Esophagus muscularis mucosa (tissue), 4 donors: ENCODE results near the gene PLIN1. TPM values are rescaled to one million over a fixed set of nuclear protein-coding genes. Genes with fewer than 3 reads are reported as not detected.
A peak's percentile ranks its signal among the peaks of the same experiment; 100 is the strongest.

Experiments
- DNase-seq: peaks from one replicate; pipeline ENCODE4 v3.0.0-alpha.2; 2017; ENCODE audit errors: extremely low spot score
- H3K27ac ChIP-seq, 4 donors: fragments of 200-600 bp; sonication (generic); replicated peaks in 1 of 4; 1 replicate in 3 of 4; 2 replicates in 1 of 4; pipeline ENCODE4 v1.5.1; 2016 to 2019; ENCODE audit warnings: mild to moderate bottlenecking in 1 of 4
- H3K27me3 ChIP-seq, 4 donors: fragments of 200-600 bp; sonication (generic); one replicate each; pipeline versions ENCODE4 v1.5.1 to v1.6.0; 2016 to 2019
- H3K36me3 ChIP-seq, 4 donors: fragments of 200-600 bp; sonication (generic); one replicate each; pipeline ENCODE4 v1.5.1; 2016 to 2019
- H3K4me1 ChIP-seq, 4 donors: fragments of 200-600 bp; sonication (generic); one replicate each; pipeline ENCODE4 v1.5.1; 2016 to 2019
- H3K4me3 ChIP-seq, 4 donors: fragments of 200-600 bp; sonication (generic); 1 replicate in 2 of 4; 2 replicates in 2 of 4; pipeline ENCODE4 v1.5.1; 2016 to 2019; ENCODE audit warnings: mild to moderate bottlenecking in 4 of 4, moderate library complexity in 1 of 4
- H3K9me3 ChIP-seq, 4 donors: fragments of 200-600 bp; sonication (generic); 1 replicate in 3 of 4; 2 replicates in 1 of 4; pipeline ENCODE4 v1.5.1; 2016 to 2019
- EP300 ChIP-seq: sonication (generic); formaldehyde crosslinking; IDR thresholded peaks from one replicate; pipeline ENCODE4 v1.6.1; 2017; ENCODE audit warnings: antibody characterized with exemption
- POLR2A ChIP-seq: fragments of 450-650 bp; IDR thresholded peaks from one replicate; pipeline ENCODE4 v1.6.1; 2017; ENCODE audit warnings: antibody characterized with exemption, moderate library complexity, mild to moderate bottlenecking, low read depth
- POLR2AphosphoS5 ChIP-seq, 2 donors: sonication (generic); formaldehyde crosslinking; IDR thresholded peaks; one replicate each; pipeline ENCODE4 v1.6.1; 2017; ENCODE audit warnings: antibody characterized with exemption in 2 of 2
- WGBS: methylation state at CpG from one replicate; pipeline ENCODE4 v1.1.5; 2018; 5-methylcytosine and 5-hydroxymethylcytosine counted together
- intact Hi-C: fragments of 100-400 bp; cut with DNase I; formaldehyde crosslinking; loops from one replicate; pipeline ENCODE4 v1.15.1; 2023
- total RNA-seq, 4 donors: library from RNA; depleted of rRNA; stranded (reverse); fragments of >200 nt; gene quantifications; one replicate each; pipeline versions ENCODE4 v1.1.0 to v1.2.1, GENCODE V29; 2016
- TF ChIP-seq, protein P1 (sequence below), 3 experiments: fragments of 200-600 bp in 2 of 3; fragments of 450-650 bp in 1 of 3; sonication (generic) in 2 of 3; IDR thresholded peaks; one replicate each; pipeline ENCODE4 v1.5.1; 2017 to 2019; ENCODE audit warnings: antibody characterized with exemption in 3 of 3, mild to moderate bottlenecking in 2 of 3, moderate library complexity in 1 of 3

Gene PLIN1
- total RNA-seq, 4 donors from 2014 or later = 0.99 to 5.8 (median 2.8) TPM

DNA sequence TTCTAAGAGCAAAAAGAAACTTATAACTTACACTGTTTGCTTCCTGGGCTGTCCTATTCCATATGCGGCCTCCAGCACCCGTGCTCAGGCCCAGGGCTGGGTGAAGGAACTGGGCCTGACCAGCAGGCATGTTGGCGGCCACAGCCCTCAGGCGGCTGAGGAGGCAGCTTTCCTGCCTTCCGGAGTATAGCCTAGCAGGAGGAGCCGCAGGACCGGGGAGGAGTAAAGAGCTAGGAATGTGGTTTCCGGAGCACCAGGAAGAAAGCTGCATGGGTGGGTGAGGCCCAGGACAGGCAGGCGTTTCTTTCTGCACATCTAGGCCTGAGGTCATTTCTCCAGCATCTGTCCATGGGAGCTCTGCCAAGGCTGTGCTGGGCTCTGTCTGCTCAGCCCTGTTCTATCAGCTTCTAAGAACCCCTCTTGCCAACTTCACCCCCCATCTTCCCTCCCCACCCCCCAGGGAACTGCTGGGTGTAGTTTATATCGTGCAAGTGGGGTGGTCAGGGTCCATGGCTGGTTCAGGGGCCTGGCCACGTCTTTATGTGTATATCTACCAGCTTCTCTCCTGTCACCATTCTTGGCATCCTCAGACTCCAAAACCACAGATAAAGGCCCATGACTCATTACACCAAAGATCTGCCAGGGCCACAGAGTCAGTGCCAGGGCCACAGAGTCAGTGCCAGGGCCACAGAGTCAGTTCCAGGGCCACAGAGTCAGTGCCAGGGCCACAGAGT, 16.1 kb downstream of the PLIN1 start:
- H3K9me3 ChIP-seq = no peaks in the 10 kb centered on the region
- intact Hi-C loops = no loop called here
- DNase-seq = no peak
- peaks cover 22 to 31% (median 23%) of the 10 kb centered on the region in 4 donors for H3K4me1 ChIP-seq
- H3K27ac ChIP-seq = peak overlapping the region; percentile 39 to 69 (median 48)
- TF ChIP-seq POLR2AphosphoS5 (IDR thresholded peaks at IDR 0.05) (peak in 1 of 2 donors; percentile 34), EP300 (no peak)
- WGBS = 50% methylated on average over 7 of the region's 11 CpGs
- H3K36me3 ChIP-seq = no peaks in the 10 kb centered on the region
- peak overlapping the region in 1 of 4 donors; percentile 21 for H3K4me3 ChIP-seq
- H3K27me3 ChIP-seq = no peaks in the 10 kb centered on the region

DNA sequence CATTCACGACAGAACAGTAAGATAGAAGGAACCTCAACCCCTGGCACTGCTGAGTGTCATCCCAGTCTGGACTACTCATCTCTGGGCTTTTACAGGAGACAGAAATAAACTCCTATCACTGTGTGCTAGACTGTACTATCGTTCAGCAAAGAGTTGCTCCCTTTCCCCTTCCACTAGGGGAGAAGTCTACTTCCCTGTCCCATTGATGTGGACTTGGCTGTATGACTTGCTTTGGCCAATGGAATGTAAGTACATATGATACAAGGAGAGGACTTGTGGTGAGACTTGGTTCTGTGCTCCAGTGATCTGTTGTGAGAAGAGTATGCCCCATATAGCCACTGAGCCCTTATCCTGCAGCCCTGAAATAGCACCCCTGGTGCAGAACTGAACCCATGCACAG, 18.6 kb downstream of the PLIN1 start:
- WGBS = 96% methylated on average over 2 of the region's 2 CpGs
- Histone ChIP-seq H3K9me3 (no peaks in the 10 kb centered on the region), H3K4me1 (peaks cover 17 to 25% (median 20%) of the 10 kb centered on the region in 4 donors), H3K4me3 (no peak overlapping the region), H3K36me3 (no peaks in the 10 kb centered on the region), H3K27me3 (no peaks in the 10 kb centered on the region), H3K27ac (no peak overlapping the region)
- TF ChIP-seq EP300 (no peak), POLR2A (no peak), POLR2AphosphoS5 (IDR thresholded peaks at IDR 0.05) (no peak)
- TF ChIP-seq, protein P1, sequence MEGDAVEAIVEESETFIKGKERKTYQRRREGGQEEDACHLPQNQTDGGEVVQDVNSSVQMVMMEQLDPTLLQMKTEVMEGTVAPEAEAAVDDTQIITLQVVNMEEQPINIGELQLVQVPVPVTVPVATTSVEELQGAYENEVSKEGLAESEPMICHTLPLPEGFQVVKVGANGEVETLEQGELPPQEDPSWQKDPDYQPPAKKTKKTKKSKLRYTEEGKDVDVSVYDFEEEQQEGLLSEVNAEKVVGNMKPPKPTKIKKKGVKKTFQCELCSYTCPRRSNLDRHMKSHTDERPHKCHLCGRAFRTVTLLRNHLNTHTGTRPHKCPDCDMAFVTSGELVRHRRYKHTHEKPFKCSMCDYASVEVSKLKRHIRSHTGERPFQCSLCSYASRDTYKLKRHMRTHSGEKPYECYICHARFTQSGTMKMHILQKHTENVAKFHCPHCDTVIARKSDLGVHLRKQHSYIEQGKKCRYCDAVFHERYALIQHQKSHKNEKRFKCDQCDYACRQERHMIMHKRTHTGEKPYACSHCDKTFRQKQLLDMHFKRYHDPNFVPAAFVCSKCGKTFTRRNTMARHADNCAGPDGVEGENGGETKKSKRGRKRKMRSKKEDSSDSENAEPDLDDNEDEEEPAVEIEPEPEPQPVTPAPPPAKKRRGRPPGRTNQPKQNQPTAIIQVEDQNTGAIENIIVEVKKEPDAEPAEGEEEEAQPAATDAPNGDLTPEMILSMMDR (IDR thresholded peaks at IDR 0.05) = no peak
- intact Hi-C loops = no loop called here
- DNase-seq = no peak

DNA sequence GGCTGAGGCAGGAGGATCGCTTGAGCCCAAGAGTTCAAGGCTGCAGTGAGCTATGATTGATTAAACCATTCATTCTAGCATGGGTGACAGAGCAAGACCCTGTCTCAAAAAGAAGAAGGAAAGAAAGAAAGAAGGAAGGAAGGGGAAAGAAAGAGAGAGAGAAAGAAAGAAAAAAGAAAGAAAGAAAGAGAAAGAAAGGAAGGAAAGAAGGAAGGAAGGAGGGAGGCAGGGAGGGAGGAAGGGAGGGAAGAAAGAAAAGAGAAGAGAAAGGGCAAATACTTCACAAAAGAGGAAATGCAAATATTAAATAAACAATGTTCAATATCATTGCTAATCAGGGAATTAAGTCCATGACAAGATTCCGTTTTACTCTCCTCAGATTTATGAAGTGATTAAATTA, 19.9 kb downstream of the PLIN1 start:
- Histone ChIP-seq H3K27ac (no peak overlapping the region), H3K4me1 (peaks cover 15 to 27% (median 20%) of the 10 kb centered on the region in 4 donors), H3K4me3 (no peak overlapping the region), H3K9me3 (no peaks in the 10 kb centered on the region), H3K27me3 (peaks cover 0 to 10% (median 0%) of the 10 kb centered on the region in 4 donors), H3K36me3 (no peaks in the 10 kb centered on the region)
- intact Hi-C loops = no loop called here
- WGBS = 88% methylated on average over 2 of the region's 2 CpGs
- no peak for TF ChIP-seq POLR2A
- no peak for DNase-seq

DNA sequence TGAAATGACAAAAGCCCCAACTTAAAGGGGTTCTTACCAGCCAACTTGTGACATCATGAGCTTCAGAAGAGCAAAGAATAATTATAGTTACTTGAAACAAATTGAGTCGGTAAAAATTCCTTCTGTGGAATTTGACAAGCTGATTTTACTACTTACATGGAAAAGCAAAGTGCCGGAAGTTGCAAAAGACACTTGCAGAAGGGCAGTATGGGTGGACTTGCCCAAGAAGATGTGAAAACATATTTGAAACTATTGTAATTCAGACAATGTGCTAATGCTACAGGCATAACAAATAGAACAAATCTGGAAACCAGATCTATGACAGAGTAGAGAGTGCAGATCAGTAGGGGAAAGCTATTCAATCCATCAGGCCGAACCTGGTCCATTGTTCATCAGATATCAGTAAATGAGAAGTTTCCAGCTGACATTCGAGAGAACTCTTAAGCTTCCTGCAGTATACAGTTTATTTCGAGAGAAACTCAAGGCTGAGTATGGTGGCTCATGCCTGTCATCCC, 21.4 kb downstream of the PLIN1 start:
- TF ChIP-seq EP300 (no peak), POLR2A (no peak), POLR2AphosphoS5 (IDR thresholded peaks at IDR 0.05) (no peak)
- TF ChIP-seq, protein P1 (IDR thresholded peaks at IDR 0.05) = no peak
- H3K36me3 ChIP-seq = no peaks in the 10 kb centered on the region
- H3K27ac ChIP-seq = no peak overlapping the region
- H3K4me3 ChIP-seq = no peak overlapping the region
- H3K9me3 ChIP-seq = no peaks in the 10 kb centered on the region
- intact Hi-C loops = no loop called here
- H3K27me3 ChIP-seq = peaks cover 0 to 11% (median 0%) of the 10 kb centered on the region in 4 donors
- peaks cover 12 to 37% (median 21%) of the 10 kb centered on the region in 4 donors for H3K4me1 ChIP-seq
- 91% methylated on average over 5 of the region's 5 CpGs for WGBS
- no peak for DNase-seq

DNA sequence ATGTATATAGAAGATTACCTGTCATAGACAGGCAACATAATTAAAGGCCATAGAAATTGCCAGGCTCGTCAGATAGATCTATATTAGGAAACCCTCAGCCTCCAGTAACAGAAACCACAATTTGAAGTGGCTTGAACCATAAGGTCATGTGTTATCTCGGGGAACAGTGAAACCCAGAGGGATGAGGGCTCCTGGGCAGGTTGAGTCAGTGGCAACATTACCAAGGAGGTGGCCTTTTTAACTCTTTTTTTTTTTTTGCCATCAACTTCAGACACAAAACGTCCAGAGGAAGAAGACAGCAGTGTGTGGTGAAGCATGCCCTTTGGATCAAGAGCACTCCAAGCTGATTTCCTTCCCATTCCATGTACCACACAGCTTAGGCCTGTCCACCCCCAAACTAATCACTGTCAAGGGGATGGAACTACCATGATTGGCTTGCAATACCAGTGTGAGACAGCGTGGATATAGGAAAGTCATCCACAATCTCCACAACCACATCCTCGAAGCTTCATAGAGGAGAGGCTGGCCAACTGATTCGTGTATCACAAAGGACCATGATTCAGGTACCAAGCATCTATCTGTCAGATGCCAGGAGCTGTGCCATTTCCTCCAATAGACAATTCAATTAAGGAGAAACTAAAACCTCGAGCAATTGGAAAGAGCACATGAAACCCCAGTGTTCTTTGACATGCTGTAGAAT, 22.9 kb downstream of the PLIN1 start:
- Histone ChIP-seq H3K9me3 (no peaks in the 10 kb centered on the region), H3K27me3 (peaks cover 0 to 11% (median 0%) of the 10 kb centered on the region in 4 donors), H3K27ac (peak overlapping the region in 3 of 4 donors; percentile 71 to 88 (median 78)), H3K4me3 (no peak overlapping the region), H3K4me1 (peaks cover 6 to 33% (median 20%) of the 10 kb centered on the region in 4 donors), H3K36me3 (peaks cover 0 to 9% (median 4%) of the 10 kb centered on the region in 4 donors)
- no peak for DNase-seq
- intact Hi-C loops = no loop called here
- TF ChIP-seq, protein P1 (IDR thresholded peaks at IDR 0.05) = no peak
- TF ChIP-seq EP300 = no peak
- TF ChIP-seq POLR2A = no peak
- no peak for TF ChIP-seq POLR2AphosphoS5 (IDR thresholded peaks at IDR 0.05)
- 78% methylated on average over 7 of the region's 7 CpGs for WGBS
